ENCODE data around the gene PAK5.
A peak's percentile ranks its signal among the peaks of the same experiment; 100 is the strongest.

The PAK5 gene

DNA sequence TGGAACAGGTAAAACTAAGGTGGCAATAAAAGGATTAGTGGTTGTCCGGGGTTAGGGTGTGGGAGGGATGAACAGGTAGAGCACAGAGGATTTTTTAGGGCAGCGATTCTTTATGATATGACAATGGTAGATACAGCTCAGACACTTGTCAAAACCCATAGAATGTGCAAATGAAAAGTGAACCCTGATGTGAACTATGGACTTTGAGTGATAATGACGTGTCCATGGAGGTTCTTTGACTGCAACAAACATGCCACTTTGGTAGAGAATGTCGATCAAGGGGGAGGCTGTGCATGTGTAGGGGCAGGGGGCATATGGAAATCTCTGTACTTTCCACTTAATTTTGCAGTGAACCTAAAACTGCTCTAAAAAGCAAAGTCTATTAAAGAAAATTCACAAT, 223.8 kb downstream of the PAK5 start:
- DNase-seq, result no peak

DNA sequence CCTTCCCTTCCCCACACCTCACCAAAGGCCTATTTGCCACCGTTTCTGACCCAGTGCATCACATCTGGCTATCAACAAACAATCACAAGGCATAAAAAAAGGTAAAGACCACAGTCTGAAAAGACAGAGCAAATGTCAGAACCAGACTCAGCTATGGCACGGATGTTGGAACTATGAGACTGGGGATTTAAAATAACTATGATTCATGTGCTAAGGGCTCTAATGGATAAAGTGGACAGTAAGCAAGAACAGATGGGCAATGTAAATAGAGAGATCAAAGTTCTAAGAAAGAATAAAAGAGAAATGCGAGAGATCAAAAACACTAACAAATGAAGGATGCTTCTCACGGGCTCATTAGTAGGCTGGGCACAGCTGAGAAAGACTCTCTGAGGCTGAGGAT, 225.0 kb downstream of the PAK5 start:
- DNase-seq, result no peak

- no peak for DNase-seq
These were observed 227.0 kb downstream of the PAK5 start for GRCh38 chr20:9611921-9612320.

DNA sequence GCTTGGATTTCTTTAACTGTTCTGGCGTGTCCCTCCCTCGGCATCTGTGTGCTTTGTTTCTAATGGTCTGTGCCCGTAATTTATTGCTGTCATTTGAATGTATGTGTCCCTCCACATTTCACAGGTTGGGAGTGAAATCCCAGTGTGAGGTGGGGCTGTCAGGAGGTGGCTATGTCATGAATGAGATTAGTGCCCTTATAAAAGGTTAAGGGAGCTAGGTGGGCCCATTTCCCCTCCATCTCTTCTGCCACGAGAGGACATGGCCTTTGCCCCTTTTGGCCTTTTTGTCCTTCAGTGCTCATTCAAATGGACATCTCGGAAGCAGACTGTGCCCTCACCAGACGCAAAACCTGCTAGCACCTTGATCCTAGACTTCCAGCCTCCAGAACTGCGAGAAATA, 228.2 kb downstream of the PAK5 start:
- no peak for DNase-seq

GRCh38 chr20:9609887-9610502, 228.9 kb downstream of the PAK5 start:
- peak; percentile 86 to 92 (median 87) for DNase-seq

GRCh38 chr20:9608639-9609340, 230.1 kb downstream of the PAK5 start:
- DNase-seq, result no peak

DNA sequence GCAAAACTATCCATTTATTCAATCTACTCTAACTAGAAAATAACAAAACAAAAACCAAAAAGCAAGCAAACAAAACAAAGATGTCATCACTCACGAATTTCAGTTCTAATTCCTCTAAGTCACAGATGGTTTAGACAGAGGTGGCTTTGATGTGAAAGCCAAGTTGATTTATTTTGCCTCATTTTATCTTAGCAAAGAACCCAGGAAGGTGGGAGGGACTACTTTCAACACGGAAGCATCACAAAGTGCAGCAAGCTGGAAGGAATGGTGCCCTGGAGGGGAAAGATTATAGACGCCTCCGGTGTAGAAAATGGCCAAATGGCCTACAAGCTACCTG, 236.1 kb downstream of the PAK5 start:
- DNase-seq, result no peak

GRCh38 chr20:9600562-9600961, 238.3 kb downstream of the PAK5 start:
- DNase-seq, result no peak

DNA sequence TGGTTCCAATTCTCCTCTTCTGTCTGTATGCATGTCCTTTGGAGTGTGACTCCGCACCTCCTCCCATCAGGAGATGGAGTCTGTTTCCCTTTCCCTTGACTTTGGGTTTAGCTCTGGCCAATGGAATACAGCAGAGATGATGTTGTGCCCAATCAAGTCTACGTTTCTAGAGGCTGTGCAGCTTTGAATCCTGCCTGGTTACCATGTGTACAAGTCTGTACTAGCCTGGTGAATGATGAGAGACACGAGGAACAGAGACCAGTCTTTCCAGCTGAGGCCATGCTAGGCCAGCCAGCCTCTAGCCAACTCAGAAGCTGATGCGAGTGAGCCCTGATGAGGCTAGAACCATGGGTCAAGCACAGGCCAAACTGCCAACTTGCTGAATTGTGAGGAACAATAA, 241.3 kb downstream of the PAK5 start:
- no peak for DNase-seq

- DNase-seq, result no peak
These were observed 243.1 kb downstream of the PAK5 start for GRCh38 chr20:9595763-9596162.

- no peak for DNase-seq
These were observed 244.5 kb downstream of the PAK5 start for GRCh38 chr20:9594284-9594875.

DNA sequence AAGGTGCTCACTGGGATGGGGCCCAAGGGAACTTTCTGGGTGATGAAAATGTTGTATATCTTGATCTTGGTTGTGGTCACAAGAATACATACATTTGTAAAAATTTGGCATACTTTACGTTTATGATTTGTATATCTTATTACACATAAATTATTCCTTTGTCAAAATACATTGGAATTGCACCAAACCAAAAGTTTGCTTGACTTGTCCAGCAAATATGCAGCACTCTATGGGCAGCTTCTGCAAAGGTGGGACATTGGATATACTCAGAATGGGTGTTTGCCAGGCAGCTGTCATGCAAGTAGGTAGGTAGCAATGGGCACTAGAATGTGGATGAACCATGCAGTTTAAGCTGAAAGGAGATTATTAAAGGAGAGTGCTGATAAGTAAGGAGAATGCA, 246.5 kb downstream of the PAK5 start:
- DNase-seq, result no peak

DNA sequence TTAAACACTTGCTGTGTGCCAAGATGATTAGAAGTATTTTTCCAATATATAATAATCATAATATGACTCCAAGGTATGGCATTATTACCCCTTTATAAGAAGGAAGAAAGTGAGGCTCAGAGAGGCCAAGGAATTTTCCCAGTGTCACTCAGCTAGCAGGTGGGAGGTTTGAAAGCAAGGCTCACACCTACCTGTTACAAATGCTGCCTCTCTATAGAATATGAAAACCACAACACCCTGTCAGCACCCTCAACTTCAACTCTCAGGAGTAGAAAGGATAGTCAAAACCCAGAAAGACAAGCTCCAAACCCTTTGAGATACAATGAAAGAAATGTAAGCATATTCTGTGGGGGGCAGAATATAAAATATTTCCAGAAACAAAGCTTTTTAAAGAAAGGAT, 247.8 kb downstream of the PAK5 start:
- no peak for DNase-seq

DNA sequence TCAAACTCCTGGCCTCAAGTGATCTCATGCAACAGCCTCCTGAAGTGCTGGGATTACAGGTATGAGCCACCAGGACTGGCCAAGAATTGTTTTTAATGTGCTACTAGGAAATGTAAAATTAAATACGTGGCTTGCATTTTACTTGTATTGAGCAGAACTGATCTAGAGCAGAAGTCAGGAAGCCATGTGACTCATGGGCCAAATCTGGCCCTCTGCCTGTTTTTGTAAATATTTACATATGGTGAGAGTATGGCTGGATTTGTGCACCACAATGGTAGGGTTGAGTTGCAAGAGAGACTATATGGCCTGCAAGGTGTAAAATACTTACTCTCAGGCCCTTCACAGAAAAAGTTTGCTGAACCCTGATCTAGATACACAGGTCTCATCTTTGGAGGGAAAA, 248.7 kb downstream of the PAK5 start:
- DNase-seq, result no peak

- no peak for DNase-seq
These were observed 250.2 kb downstream of the PAK5 start for GRCh38 chr20:9588706-9589105.

DNA sequence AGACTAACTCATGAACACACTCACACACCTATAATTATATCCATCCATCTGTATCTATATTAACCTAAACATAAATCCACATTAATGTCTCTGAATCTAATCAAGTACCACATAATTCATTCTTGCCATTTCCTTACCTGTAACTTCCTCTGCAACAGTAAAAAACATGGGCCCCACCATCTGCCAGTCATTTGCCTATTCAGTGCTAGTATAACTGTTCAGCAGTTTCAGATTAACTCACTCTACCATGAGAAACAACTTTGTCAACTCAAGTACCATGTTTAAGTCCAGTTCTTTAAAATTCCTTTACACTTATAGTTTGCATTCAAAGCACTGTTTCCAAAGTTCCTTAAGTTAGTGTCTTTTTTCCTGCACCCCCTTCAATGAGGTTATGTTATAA, 255.7 kb downstream of the PAK5 start:
- no peak for DNase-seq

DNA sequence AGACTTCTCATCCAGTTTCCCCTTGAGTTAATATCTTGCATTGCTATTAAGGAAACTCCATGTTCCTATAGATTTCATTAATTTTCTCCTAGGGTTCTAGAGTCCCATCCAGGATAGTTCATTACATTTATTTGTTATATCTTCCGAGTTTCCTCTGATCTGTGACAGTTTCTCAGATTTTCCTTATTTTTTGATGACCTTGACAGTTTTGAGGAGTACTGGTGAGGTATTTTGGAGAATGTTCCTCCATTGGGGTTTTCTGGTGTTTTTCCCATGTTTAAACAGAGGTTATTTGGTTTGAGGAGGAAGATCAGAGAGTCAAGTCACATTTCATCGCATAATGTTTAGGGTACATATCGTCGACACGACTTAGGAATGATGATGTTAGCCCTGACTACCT, 256.7 kb downstream of the PAK5 start:
- DNase-seq, result no peak

GRCh38 chr20:9581509-9581908, 257.4 kb downstream of the PAK5 start:
- DNase-seq, result no peak

- peak; percentile 12 to 52 (median 36) for DNase-seq
These were observed 260.3 kb downstream of the PAK5 start for GRCh38 chr20:9578594-9578993.

- no peak for DNase-seq
These were observed 261.5 kb downstream of the PAK5 start for GRCh38 chr20:9577397-9577796.

DNA sequence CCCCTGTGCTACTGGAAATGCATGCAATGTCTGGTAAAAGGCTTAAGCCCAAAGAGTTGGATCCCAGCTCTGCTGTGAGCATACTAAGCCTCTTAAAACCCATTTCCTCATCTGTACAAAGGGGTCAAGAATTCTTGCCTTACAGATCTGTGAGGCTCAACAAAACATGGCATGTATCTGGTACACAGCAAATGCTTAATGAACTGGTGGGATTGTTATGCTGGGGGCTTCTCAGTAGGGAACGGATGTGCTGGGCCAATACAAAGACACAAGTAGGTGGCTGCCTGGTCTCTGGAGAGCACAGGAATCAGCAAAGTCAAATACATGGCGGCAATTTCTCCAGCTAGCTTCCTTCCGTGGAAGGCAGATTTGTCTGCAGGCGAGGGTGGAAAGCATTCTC, 262.2 kb downstream of the PAK5 start:
- DNase-seq, result no peak

GRCh38 chr20:9575836-9576235, 263.0 kb downstream of the PAK5 start:
- DNase-seq, result no peak

- no peak for DNase-seq
These were observed 264.1 kb downstream of the PAK5 start for GRCh38 chr20:9574776-9575175.

DNA sequence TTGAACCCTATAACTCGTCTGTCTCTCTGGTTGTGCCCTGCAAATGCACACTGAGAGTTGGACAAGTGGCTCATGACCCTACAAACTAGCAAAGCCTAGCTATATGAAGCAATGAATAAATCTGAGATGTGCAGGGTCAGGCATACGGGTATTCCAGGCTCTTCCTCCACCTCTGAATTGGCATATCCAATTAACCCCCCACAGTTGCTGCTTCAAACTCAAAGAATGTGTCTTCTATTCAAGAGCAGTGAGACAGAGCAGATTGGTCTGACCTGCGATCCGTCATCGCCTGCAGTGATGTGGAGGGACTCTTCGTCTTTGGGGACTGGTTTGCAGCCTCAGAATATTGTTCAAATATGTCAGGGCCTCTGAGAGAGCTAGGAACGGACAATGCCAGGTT, 264.7 kb downstream of the PAK5 start:
- DNase-seq, result no peak

Data from suppressor macrophage treated with lipopolysaccharide for 1 hour (primary cell).